ENCODE measurements around the gene KNCN. TPM values are rescaled to one million over a fixed set of nuclear protein-coding genes. Genes with fewer than 3 reads are reported as not detected.

KNCN gene
- total RNA-seq: not detected in 2 replicates

GRCh38 chr1:46551597-46552095 is at the start of gene KNCN:
KNCN (minus strand) TSS chr1:46551647; CDS start chr1:46551215, 432 bp downstream.

Other genes starting within 250 kb of the KNCN start
- 66.5 and 73.8 TPM in 2 replicates for gene LRRC41, start 248.0 kb downstream of the KNCN start, total RNA-seq
- gene UQCRH, start 247.9 kb downstream of the KNCN start, total RNA-seq: 329 and 360 TPM in 2 replicates
- 11.6 and 13.5 TPM in 2 replicates for gene NSUN4, start 210.8 kb downstream of the KNCN start, total RNA-seq
- gene FAAH, start 157.3 kb downstream of the KNCN start, total RNA-seq: 0.10 and 0.81 TPM in 2 replicates
- not detected in 2 replicates for gene DMBX1, start 61.8 kb downstream of the KNCN start, total RNA-seq
- gene MKNK1, start 52.6 kb upstream of the KNCN start, total RNA-seq: 11.9 and 13.5 TPM in 2 replicates
- gene MOB3C, start 65.2 kb upstream of the KNCN start, total RNA-seq: 8.4 and 20.2 TPM in 2 replicates
- gene ATPAF1, start 116.7 kb upstream of the KNCN start, total RNA-seq: 19.9 and 27.9 TPM in 2 replicates
- not detected in 2 replicates for gene TEX38, start 120.2 kb upstream of the KNCN start, total RNA-seq
- 58.8 and 66.0 TPM in 2 replicates for gene EFCAB14, start 167.5 kb upstream of the KNCN start, total RNA-seq
- gene CYP4B1, start 247.4 kb upstream of the KNCN start, total RNA-seq: 0.64 TPM in 1 of 2 replicates, not detected in the other